Measurements from ENCODE around the gene GFY. TPM values are rescaled to one million over a fixed set of nuclear protein-coding genes. Genes with fewer than 3 reads are reported as not detected.

GFY gene
- total and polyA plus RNA-seq, 2 donors (not counting 3 experiments of a cell fraction or from before 2014, with no cell fraction given), result not detected

GRCh38 chr19:49440439-49441209, 15.4 kb downstream of the GFY start:
- H3K36me3 ChIP-seq (ENCODE audit: control insufficient read depth in 2 of 2, extremely low read depth in 1 of 2, insufficient read depth in 2 of 2, low read length in 2 of 2), result no peaks in the 10 kb centered on the region
- TF ChIP-seq JUN (IDR thresholded peaks at IDR 0.05; ENCODE audit: borderline replicate concordance, insufficient read depth, insufficient read length, low read depth) (no peak), CTCF (IDR thresholded peaks at IDR 0.05; ENCODE audit: extremely low read depth in 1 of 2, insufficient read depth in 1 of 2, low read depth in 1 of 2, low read length in 2 of 2) (no peak), EZH2 (IDR thresholded peaks at IDR 0.05; ENCODE audit: borderline replicate concordance, low read depth, low read length, severe bottlenecking) (no peak), POLR2A (IDR thresholded peaks at IDR 0.05; ENCODE audit: low read depth, low read length) (no peak), GATA2 (IDR thresholded peaks at IDR 0.05; ENCODE audit: insufficient read depth, insufficient read length, low read depth, low read length) (no peak), POLR2AphosphoS5 (IDR thresholded peaks at IDR 0.05; ENCODE audit: insufficient read depth, low read depth, low read length) (no peak), MYC (IDR thresholded peaks at IDR 0.05; ENCODE audit: low read depth, low read length) (no peak), FOS (IDR thresholded peaks at IDR 0.05; ENCODE audit: borderline replicate concordance, insufficient read depth, low read length) (no peak)
- TF ChIP-seq, protein P1, sequence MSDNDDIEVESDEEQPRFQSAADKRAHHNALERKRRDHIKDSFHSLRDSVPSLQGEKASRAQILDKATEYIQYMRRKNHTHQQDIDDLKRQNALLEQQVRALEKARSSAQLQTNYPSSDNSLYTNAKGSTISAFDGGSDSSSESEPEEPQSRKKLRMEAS (IDR thresholded peaks at IDR 0.05; ENCODE audit: insufficient read depth, insufficient read length), result no peak
- peaks cover 53 to 65% of the 10 kb centered on the region in 2 experiments for H3K27me3 ChIP-seq (ENCODE audit: control insufficient read depth in 2 of 2, insufficient read depth in 2 of 2, low read length in 2 of 2)
- no peaks in the 10 kb centered on the region for H3K79me2 ChIP-seq (ENCODE audit: control insufficient read depth, insufficient read depth, low read length)
- POLR2A ChIA-PET, result no interaction called here
- no peak overlapping the region for H3K4me3 ChIP-seq (replicated peaks in 1 of 3; ENCODE audit: insufficient read depth in 1 of 3, low read depth in 1 of 3, low read length in 3 of 3)
- H3K4me1 ChIP-seq (ENCODE audit: control insufficient read depth, extremely low read depth, insufficient read depth, low read length), result peaks cover 3% of the 10 kb centered on the region
- no peaks in the 10 kb centered on the region for H4K20me1 ChIP-seq (replicated peaks; ENCODE audit: control insufficient read depth, extremely low read depth, insufficient read depth, low read length)
- BruUV-seq (replicated peaks), result no TSS peak
- H3K9me3 ChIP-seq (replicated peaks; ENCODE audit: control insufficient read depth, insufficient read depth, low read length), result no peaks in the 10 kb centered on the region
- H3K27ac ChIP-seq (ENCODE audit: insufficient read depth, low read depth, low read length), result no peak overlapping the region
- H3K9me1 ChIP-seq (replicated peaks; ENCODE audit: control insufficient read depth, extremely low read depth, insufficient read depth, low read length), result no peaks in the 10 kb centered on the region
- no peak overlapping the region for H2AFZ ChIP-seq (ENCODE audit: low read depth, low read length)
- no peak overlapping the region for H3K4me2 ChIP-seq (ENCODE audit: insufficient read depth, low read length)
- FAIRE-seq (no peak), DNase-seq (ENCODE audit: low read depth, low spot score) (no peak)
- no peak overlapping the region for H3K9ac ChIP-seq (replicated peaks; ENCODE audit: extremely low read depth, insufficient read depth, low read length)
- dilution Hi-C loops (cut with MboI; ENCODE audit: extremely low pct_ligation_motif_present, low sequenced_read_pairs) (no loop called here), intact Hi-C loops (cut with micrococcal nuclease) (no loop called here)
- CTCF ChIA-PET, result interaction anchor here (0.9 to 1.5 kb wide), 3 partner anchors 49 to 113 kb away, joined by 3 to 4 read pairs (median 3); partner anchors contain the start of gene DKKL1

Data from endothelial cell of umbilical vein (primary cell).